ENCODE measurements around the gene CBFA2T3. TPM values are rescaled to one million over a fixed set of nuclear protein-coding genes. Genes with fewer than 3 reads are reported as not detected.

CBFA2T3 gene
- total RNA-seq, 1 experiment from 2014 or later, result 0.03 TPM

DNA sequence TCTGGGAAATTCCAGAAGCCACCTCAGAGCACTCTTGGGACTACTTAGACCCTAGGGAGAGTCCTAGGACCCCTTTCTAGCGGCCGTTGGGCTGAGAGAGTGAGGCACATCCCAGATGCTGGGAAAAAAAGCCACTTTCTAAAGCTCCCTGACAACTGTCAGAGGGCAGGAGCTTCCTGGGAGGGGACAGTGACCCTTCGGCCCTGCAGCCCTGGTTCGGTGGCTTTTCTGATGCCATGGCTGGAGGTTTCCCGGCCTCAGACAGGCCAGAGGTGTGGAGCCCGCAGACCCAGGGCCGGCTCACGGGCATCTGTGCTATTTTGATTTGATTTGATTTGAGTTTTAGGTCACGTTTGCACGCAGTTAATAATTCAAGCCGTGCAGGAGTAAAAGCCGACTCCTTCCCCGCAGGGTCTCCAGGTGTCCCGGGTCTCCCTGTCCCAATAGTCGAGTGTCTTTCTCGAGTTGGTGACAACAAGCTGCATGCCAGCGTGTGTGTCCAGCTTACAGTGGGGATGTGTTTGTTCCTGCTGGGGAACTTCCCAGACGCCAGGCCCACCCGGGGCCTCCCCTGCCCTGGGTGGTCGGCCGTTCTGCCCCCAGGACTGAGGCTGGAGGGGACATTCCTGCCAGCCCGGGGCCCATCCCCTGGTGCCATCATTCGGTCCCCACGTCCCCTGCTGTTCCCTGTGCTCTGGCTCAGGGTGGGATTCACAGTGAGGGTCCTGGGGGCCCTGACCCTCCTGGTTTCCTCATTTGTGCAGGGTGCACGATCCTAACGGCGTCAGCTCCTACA is 1.0 kb upstream of the CBFA2T3 start:
- no peak for DNase-seq (ENCODE audit: low spot score)

DNA sequence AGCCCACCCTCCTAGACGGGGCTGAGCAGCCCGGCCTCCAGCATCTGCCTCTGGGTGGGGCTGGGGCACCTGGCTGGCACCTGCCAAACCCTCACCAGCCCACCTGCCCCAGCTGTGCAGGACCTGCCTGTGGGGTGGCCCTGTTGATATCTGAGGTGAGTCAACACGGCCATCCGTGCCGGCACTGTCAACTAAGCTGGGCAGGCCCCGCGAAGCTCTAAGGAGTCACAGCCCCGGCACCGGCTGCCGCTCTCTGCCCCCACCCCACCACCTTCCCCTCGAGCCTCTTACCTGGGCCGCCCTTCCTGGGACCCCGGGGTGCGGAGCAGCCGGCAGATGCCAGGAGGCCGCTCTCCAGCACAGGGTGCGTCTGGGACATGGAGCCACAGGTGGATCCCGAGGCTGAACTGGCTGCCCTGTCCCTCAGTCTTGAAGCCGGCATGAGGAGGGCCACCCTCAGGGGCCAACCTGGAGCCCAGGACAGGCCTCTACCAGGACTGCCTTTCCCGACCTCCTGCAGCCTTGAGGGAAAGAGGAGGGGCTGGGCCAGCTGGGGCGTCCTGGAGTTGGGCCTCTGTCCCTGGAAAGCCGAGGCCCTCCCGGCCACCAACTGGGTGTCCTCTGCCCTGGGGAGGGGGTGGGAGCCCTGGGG is 515 bp downstream of the CBFA2T3 start:
- no peak for DNase-seq (ENCODE audit: low spot score)

DNA sequence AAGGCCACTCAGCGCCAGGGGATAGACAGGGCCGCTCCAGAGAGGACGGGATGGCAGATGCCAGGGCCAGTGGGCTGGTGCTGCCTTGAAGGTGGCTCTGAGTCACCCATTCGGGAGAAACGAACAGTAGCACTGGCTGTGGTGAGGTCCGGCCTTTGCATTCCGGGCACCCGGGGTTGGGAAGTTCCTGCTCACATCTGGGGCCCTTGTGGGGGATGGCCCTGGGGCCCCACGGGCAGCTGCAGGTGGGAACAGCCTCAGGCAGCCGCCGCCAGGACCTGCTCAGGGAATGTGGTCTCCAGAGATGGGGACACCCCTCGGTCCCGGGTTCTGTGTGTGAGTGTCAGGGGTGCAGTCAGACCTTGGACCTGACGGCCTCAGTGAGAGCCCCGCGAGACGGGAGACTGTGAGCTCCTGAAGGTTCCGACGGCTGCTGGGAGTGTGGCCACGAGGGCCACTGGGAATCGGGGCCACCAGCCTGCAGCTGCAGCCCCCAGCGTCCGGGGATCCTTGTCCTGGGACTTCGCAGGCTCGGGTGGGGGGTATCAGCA is 1.4 kb downstream of the CBFA2T3 start:
- no peak for DNase-seq (ENCODE audit: low spot score)

DNA sequence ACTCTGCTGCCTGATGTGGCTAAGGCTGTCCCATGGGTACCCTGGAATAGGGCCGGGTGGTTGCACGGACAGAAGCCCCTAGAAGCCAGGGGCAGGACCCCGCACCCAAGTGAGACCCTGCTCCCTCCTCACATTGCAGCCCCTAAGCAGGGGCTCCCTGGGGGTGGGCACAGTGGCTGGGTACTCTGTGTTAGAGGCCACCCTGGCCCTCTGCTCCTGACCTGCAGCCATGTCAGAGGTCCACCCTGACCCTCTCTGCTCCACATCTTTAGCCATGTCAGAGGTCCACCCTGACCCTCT is 2.1 kb downstream of the CBFA2T3 start:
- no peak for DNase-seq (ENCODE audit: low spot score)

DNA sequence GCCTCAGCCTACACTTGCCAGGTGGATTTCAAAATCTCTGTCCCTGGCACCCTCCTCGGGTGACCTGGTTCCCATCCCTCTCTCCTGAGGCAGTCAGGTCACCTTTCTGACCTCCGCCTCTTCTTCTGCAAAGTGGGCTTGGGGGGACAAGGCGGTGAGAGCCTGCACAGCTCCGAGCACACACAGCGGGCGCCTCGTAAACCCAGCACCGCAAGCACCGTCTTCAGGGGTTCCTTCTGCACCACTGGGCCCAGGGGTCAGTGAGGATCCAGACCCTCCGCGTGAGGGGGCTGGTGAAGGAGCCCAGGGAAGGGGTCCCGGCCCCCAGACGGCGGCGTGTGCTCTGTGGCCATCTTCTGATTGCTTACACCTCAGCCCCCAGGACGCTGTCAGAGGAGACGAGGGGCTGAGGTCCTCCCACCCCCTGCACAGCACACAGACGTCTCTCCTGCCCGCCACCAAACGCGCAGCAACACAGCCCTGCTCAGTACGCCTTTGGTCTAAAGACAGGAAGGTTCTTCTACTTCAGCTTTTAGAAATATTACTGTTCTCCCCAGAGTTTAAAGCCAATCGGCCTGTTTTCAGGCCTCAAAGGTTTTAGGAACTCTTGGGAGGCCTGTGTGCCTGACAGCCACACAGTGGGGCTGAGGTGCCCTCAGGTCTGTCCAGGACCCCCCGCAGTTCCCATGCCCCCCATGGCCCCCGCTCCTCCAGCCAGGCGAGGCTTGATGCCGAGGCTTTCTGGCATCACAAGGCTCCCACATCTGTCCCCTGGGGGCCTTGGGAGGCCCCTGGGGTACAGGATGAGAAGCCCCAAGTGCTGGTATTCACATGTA is 2.7 kb downstream of the CBFA2T3 start:
- DNase-seq (ENCODE audit: low spot score), result no peak

DNA sequence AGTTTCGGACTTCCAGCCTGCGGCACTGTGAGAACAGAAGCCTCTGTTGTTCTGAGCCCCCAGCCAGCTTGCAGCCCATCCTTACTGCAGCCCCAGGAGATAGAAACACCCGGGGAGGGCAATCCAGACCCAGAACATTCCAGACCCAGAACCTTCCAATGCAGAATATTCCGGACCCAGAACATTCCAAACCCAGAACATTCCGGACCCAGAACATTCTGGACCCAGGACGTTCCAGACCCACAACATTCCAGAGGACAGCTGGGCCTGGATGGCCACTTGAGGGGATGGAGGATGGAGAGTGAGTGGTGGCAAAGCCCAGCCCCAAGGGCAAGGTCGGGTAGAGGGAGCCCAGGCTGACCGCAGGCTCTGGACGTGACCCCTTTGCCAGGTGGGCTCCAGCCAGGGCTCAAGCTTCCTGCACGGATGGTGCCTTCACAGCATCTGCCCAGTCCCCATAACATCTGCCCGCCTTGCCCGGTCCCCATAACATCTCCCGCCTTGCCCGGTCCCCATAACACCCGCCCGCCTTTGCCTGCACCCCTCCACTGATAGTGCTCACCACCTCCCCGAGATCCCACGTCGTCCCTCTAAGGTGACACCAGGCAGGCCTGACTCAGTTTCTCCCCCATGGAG is 3.5 kb downstream of the CBFA2T3 start:
- DNase-seq (ENCODE audit: low spot score), result no peak

DNA sequence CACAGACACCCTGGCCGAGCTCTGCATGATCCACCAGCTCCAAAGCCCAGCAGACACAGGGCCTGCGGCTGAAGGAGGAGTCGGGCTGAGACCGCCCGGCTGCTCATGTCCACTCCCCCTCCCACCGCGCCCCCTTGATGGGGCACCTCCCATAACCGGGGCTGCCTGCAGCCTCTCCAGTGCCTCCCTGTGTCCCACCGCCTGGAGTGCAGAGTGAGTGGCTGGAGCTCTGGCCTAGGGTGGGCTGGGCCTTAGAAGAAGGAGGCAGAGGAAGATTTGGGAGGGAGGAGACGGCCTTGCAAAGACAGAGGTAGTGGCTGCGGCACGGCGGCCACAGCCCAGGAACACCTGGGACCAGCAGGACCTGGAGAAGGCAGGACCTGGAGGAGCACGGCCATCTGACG is 4.0 kb downstream of the CBFA2T3 start:
- DNase-seq (ENCODE audit: low spot score), result no peak

DNA sequence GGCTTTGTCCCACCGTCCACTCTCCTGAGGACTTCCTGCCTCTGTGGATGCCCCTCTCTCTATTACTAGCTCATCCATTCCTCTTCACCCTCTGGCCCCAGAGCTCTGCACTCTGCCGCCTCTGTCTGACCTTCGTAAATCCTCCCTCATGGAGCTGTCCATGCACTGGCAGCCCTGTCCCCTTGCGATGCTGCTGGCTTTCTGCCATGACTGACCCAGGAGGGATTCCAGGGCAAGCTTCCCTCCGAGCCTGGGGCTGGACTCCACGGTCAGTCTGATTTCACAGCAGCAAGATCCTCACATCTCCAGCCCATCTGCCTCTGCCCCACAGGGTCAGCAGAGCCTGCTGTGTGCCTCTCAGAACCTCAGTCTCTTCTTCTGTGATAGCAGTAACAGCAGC is 4.7 kb downstream of the CBFA2T3 start:
- no peak for DNase-seq (ENCODE audit: low spot score)

DNA sequence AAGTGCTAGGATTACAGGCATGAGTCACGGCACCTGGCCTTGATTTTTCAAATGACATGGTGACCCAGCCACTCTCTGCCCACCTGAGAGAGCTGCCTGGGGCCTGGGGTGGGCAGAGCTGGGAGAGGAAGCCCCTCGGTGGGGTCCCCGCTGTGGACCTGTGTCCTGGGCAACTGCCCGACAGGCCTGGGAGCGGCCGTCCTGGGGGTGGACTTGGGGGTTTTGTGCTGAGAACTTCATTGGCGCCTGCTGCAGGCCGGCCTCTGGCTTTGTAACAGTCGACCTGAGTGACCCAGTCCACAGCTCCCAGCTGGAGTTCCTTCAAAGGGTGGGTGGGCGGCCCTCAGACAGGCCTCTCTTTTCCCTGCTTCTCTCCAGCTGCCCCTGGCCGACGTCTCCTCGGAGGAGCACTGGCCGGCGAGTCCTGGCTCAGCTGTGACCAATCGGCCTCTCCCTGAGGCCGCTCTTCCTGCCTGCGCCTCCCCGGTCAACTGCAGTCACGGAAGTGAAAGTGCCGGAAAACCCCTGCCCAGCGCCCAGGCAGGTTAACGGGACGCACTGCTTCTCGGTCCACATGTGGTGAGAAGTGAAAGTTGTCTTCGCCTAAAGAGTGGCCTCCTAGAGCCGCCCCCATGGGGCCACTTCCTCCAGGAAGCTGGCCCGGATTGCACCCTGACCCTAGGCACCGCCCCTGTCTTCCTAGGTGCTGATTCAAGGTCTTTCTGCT is 5.5 kb downstream of the CBFA2T3 start:
- DNase-seq (ENCODE audit: low spot score), result no peak

DNA sequence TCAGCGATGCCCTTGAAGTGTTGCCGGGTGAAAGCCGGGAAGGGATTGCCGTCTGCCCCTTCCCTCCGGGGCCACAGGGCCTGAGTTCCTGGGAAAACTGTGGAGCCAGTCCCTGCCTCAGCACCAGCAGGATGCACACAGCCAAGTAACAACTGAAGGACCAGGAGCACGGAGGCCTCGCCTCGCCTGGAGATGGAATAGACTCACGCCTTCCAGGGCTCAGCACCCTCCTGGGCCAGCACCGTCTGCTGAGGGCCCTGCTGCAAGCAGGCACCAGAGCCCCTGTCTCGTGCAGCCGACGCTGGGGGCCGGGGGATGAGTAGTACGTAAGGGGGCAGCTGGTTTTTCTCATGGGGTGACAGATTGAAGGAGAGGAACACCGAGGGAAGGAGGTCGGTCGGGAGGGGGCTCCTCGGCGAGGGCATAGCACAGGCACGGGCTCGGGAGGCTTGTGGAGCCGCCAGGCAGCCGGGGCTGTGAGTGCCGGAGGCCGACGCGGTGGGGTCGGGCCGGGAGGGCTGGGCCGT is 6.4 kb downstream of the CBFA2T3 start:
- no peak for DNase-seq (ENCODE audit: low spot score)

DNA sequence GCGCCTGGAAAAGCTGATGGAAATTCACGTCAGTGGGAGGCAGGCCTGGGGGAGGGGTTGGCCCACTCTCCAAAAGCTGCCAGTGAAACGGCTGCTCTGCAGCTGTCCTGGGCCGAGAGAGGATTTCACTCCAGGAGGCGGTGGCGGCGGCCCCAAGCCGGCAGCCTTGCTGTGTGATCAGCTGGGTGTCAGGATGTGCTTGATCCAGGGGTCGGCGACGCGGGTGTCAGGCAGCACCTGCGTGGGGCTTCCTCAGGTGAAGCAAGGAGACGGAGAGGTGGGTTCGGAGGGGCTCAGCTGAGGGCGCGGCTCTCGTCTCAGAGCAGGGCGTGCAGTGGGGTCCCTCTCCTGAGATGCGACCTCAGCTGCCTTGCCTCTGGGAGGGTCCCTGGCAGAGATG is 7.0 kb downstream of the CBFA2T3 start:
- DNase-seq (ENCODE audit: low spot score), result no peak

DNA sequence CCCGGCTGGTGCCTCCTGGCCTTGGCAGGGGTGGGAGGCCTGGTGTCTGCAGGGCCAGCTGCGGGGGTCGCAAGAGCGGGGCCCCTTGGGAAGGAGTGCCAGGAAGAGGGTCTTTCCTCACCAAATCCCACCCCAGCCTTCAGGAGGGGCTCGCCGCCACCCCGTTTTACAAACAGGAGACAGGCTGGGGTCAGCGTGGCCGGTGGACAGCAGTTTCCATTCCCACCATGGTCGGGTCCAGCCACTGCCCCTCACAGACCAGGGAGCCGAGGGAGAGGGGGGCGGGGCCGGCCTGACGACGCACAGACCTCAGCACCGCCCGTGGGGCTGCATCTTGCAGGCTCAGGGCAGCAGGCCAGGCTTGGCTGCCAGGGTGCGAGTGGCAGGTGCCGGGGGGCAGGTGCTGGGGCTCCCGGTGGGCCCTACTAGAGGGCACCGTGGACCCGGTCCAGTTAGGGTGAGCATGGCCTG is 7.6 kb downstream of the CBFA2T3 start:
- no peak for DNase-seq (ENCODE audit: low spot score)

DNA sequence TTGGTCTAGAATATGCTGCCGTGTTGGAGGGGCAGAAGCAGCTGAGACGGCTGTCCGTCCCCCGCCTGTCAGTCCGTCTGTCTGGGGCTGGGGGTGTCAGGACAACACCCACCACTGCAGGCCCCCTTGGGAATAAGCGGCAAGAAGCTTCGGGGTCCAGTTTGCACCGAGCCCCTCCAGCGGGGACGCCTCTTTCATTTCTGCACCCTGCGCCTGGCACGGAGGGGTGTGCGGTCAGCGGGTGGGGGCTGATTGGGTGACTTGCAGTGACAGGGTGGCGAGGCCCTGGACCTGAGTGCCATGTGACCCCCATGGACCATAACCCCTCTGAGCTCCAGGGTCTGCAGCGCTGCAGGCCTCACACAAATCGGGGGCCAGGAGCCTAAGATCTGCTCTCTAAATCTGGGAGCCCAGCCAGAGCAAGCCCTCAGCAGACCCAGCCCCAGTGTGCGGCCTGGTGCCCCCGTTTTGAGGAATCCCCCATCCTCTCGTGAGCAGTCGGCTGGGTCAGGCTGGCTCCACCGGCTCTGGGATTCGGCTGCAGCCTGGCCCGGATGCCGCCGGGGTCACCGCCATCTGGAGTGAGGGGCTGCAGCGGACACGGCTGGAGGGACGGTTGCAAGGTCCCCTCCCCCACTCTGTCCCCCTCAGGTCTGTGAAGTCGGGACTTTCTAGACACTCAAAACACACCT is 8.3 kb downstream of the CBFA2T3 start:
- DNase-seq (ENCODE audit: low spot score), result no peak

DNA sequence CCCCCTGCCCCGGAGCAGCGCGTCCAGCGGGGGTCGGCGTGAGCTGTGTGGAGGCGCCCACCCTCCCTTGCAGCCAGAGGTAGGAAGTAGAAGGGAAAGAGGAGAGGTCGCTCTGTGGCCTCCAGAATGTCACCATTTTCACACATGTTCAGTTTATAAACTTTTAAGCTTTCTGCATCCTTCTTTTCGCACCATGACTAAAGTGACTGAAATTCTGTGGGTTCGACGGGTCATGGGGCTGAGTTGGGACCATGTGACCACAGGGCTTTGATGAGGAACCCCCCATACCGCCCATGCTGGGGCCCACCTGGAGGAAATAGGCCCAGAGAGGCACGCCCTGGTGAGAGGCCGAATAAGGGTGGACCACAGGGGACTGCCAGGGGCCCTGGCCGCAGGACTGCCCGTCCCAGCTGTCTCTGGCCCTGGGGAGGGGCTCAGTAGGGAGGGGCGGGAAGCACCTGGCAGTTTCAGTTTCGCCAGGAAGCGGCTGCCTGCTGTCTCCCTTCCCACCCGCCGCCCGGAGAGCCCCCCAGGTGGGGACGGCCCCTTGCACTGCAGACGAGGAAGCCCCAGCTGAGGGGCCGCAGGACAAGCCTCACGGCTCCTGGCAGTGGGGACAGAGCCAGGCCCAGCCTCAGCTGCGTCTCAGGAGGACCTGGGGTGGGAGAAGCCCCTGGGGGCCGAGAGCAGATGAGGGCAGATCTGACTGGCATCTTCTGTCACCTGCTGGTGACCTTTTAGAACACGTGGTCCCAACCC is 9.0 kb downstream of the CBFA2T3 start:
- no peak for DNase-seq (ENCODE audit: low spot score)

DNA sequence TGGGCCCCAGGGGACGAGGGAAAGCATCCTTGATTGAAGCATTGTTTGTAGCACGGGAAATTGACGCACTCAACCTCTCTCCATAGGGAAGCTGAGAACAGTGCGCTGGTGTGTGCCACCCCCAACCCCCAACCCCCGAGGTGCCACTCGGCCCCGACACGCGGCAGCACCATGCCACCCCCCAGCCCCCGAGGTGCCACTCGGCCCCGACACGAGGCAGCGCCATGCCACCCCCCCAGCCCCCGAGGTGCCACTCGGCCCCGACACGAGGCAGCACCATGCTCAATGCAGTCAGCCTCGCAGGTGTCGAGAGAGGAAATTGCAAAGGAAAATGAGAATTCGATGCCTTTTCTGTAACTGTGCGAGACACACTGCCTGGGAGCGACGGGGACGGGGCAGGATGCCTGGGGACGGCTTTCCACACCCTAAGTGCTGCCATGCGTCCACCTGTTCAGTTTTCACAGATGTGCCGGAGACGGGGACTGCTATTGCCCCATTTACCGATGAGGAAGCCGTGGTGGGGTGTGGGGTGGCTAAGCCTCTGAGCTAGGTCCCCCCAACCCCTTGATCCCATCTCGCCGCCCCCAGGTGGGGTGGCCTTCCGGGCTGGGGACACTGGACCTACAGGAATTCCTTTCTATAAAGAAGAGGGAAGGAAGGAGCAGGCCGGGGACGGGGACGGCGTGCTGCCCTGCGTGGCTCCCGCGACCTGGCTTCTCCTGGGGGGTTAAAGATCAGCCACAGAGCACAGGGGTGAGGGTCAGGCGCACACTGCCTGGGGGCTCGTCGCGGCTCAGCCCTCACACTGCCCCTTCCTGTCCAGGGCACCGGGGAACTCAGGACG is 9.8 kb downstream of the CBFA2T3 start:
- DNase-seq (ENCODE audit: low spot score), result no peak

DNA sequence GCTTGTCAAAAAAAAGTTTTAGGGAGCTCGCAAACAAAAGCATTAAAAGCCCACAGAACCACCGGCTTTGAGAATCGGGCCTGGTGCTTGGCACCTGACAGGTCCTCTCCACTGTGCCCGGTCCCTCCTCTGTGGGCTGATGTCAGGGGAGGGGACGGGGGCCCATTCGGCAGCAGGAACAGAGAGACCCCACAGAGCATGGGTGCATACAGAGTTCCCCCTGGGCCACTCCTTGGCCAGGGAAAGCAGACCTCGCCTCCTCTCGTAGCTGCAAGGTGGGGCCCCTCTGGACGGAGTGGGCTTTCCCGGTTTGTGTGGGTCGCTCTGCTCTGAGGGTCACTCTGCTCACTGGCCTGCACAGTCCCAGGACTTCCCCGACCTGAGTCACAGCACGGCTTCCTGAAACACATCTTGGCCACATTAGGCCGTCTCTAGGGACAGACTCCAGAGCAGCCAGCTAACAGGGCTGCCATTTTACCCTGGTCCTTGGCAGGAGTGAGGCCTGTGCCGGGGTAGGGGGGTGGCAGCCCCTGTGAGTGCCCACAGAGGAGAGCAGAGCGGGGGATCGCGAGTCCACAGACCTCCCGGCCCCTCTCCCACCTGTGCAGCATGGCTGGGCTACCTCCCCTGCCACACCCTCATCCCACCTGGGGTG is 11.1 kb downstream of the CBFA2T3 start:
- DNase-seq (ENCODE audit: low spot score), result no peak

DNA sequence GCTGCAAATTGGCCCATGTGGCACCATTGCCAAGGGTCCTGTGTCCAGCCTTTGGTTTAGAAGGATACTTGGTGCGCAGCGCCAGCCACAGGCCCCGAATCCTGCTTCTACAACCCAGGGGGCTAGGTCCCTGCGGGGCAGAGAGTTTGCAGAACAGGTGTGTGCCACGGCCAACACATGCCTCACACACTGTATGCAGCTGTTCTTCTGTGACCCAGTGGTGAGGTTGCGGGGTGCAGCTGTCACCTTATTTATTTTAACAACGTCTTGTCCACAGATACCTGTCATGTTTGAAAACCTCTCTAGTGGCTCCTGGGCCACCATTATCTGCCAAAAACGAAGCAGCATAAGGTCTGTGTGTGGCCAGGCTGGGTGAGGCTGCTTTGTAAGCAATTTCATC is 11.6 kb downstream of the CBFA2T3 start:
- DNase-seq (ENCODE audit: low spot score), result no peak

DNA sequence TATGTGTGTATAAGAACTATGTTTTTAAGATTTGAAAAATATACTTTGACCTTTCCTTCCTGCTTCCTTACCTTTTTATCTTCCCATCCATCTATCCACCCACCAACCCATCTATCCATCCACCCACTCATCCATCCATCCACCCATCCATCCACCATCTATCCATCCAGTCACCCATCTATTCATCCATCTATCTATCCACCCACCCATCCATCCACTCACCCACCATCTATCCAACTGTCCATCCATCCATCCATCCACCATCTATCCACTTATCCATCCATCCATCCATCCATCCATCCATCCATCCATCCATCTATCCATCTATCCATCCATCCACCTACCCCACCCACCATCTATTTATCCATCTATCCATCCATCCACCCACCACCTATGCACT is 12.4 kb downstream of the CBFA2T3 start:
- no peak for DNase-seq (ENCODE audit: low spot score)

Data from HT-29 (cell line).